Keratinocyte (primary cell): ENCODE data around the gene TEAD4. TPM values are rescaled to one million over a fixed set of nuclear protein-coding genes. Genes with fewer than 3 reads are reported as not detected.
A peak's percentile ranks its signal among the peaks of the same experiment; 100 is the strongest.

ENCODE experiments used
- DNase-seq: peaks from one replicate; pipeline ENCODE4 v3.0.0-alpha.2; 2011; ENCODE audit warnings: low read depth, missing footprints, low spot score
- FAIRE-seq: peaks from 2 replicates; lab custom pipeline; 2011; peaks lifted over from hg19 to GRCh38; lab: Jason Lieb, UNC
- H2AFZ ChIP-seq: 2 replicates; pipeline ENCODE4 v1.6.0; 2012; ENCODE audit warnings: low read length, control low read depth, inconsistent platforms; ENCODE audit not compliant: control insufficient read depth
- H3K27ac ChIP-seq: 2 replicates; pipeline ENCODE4 v1.5.1; 2011; ENCODE audit warnings: low read length; ENCODE audit not compliant: control insufficient read depth, insufficient read depth
- H3K27me3 ChIP-seq: 3 replicates; pipeline ENCODE4 v1.6.0; 2011; ENCODE audit warnings: low read length; ENCODE audit not compliant: control insufficient read depth, insufficient read depth; ENCODE audit errors: extremely low read depth
- H3K36me3 ChIP-seq, 2 experiments: 2 replicates in 1 of 2; 3 replicates in 1 of 2; pipeline ENCODE4 v1.5.1; 2011; ENCODE audit warnings: low read length in 2 of 2, mild to moderate bottlenecking in 1 of 2; ENCODE audit not compliant: control insufficient read depth in 2 of 2, insufficient read depth in 2 of 2; ENCODE audit errors: extremely low read depth in 1 of 2
- H3K4me1 ChIP-seq: 3 replicates; pipeline ENCODE4 v1.5.1; 2011; ENCODE audit warnings: low read length; ENCODE audit not compliant: control insufficient read depth, insufficient read depth; ENCODE audit errors: extremely low read depth
- H3K4me2 ChIP-seq: 3 replicates; pipeline ENCODE4 v1.6.0; 2011; ENCODE audit warnings: low read depth, low read length; ENCODE audit not compliant: control insufficient read depth, insufficient read depth; ENCODE audit errors: extremely low read depth
- H3K4me3 ChIP-seq, 3 experiments: fragments of 200-600 bp in 1 of 3; sonication (generic) in 1 of 3; 2 replicates in 2 of 3; 3 replicates in 1 of 3; pipeline ENCODE4 v1.5.1; 2011 to 2016; ENCODE audit warnings: low read length in 3 of 3, mild to moderate bottlenecking in 3 of 3, control low read depth in 2 of 3, inconsistent platforms in 1 of 3, low read depth in 1 of 3, mixed read lengths in 1 of 3, mixed run types in 1 of 3, moderate library complexity in 1 of 3; ENCODE audit not compliant: control insufficient read depth in 2 of 3, insufficient read depth in 2 of 3; ENCODE audit errors: extremely low read depth in 1 of 3
- H3K79me2 ChIP-seq: 2 replicates; pipeline ENCODE4 v1.6.0; 2012; ENCODE audit warnings: low read length; ENCODE audit not compliant: control insufficient read depth, insufficient read depth
- H3K9ac ChIP-seq: 3 replicates; pipeline ENCODE4 v1.6.0; 2011; ENCODE audit warnings: low read length; ENCODE audit not compliant: control insufficient read depth, insufficient read depth; ENCODE audit errors: extremely low read depth
- H3K9me1 ChIP-seq: 3 replicates; pipeline ENCODE4 v1.6.0; 2011; ENCODE audit warnings: low read length; ENCODE audit not compliant: control insufficient read depth, insufficient read depth; ENCODE audit errors: extremely low read depth
- H3K9me3 ChIP-seq: 2 replicates; pipeline ENCODE4 v1.5.1; 2012; ENCODE audit warnings: low read depth, low read length; ENCODE audit not compliant: control insufficient read depth
- H4K20me1 ChIP-seq: 3 replicates; pipeline ENCODE4 v1.6.0; 2011; ENCODE audit warnings: low read length; ENCODE audit not compliant: control insufficient read depth, insufficient read depth; ENCODE audit errors: extremely low read depth
- EZH2 ChIP-seq: IDR thresholded peaks from one replicate; pipeline ENCODE4 v1.6.1; 2012; ENCODE audit warnings: inconsistent platforms, mild to moderate bottlenecking, low read length, moderate library complexity
- dilution Hi-C: fragments of 300-500 bp; cut with MboI; formaldehyde crosslinking; loops from one replicate; pipeline ENCODE4 v1.7.0; 2020; ENCODE audit warnings: low sequenced_read_pairs; ENCODE audit not compliant: extremely low pct_ligation_motif_present
- polyA plus RNA-seq, 5 experiments: library from polyadenylated mRNA; depleted of rRNA in 3 of 5; stranded (reverse) in 3 of 5; stranded (forward) in 1 of 5; unstranded in 1 of 5; fragments of >200 nt; gene quantifications; 1 replicate in 1 of 5; 2 replicates in 3 of 5; 3 replicates in 1 of 5; pipeline versions ENCODE4 v1.2.1 to v1.2.3, GENCODE V29; 2011 to 2012; ENCODE audit warnings: missing spikeins in 2 of 5, low read depth in 1 of 5, low replicate concordance in 1 of 5
- TF ChIP-seq, protein P1 (sequence below), 3 experiments: IDR thresholded peaks in 1 of 3; conservative IDR thresholded peaks in 1 of 3; optimal IDR thresholded peaks in 1 of 3; 2 replicates in 2 of 3; 3 replicates in 1 of 3; pipeline versions ENCODE3 to v1.5.1; 2011; ENCODE audit warnings: low read length in 3 of 3, mild to moderate bottlenecking in 3 of 3, moderate library complexity in 2 of 3, control low read depth in 1 of 3, inconsistent platforms in 1 of 3; ENCODE audit not compliant: insufficient read depth in 2 of 3; ENCODE audit errors: extremely low read depth in 1 of 3

The TEAD4 gene
- polyA plus RNA-seq, 1 donor (not counting 4 experiments of a cell fraction or from before 2014, with no cell fraction given) = 8.1 TPM

DNA sequence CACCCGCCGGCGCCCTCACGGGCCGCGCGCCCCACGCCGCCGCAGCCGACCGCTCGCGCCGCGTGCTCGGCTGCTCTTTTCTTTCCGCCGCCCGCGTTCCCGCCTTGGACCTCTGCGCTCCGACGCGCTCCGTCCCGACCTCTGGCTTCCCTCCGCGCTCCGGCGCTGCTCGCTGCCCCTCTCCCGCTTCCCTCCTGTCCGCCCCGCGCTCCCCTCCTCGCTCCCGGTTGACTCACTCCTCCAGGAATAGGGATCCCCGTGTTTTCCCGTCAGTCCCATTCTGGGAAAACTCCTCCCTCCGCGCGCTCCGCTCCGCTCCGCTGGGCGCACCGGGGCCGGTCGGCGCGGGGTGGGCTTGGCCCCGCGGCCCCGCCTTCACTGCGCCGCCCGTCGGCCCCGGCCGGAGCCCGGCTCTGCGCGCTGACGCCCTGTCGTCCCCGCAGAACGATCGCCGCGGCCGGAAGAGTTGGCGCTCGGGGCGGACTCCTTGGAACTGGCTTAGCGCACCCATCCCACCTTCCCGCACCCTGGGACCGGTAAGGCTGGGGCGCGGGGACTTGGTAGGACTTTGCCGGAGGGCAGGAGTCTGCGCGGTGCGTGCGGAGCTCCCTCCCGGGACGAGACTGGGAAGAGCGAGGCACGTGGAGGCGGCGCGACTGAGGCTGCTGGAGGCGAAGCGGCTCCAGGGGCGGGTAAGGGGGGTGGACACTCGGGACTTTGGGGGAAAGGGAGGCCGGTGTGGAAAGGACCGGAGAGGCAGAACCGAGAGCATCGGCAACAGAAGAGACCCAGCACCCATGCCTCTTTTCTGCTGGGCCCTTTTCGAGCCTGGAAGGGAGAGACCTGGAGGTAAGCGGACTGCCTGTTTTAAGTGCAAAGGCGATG is 550 bp downstream of the TEAD4 start:
- dilution Hi-C loops = no loop called here
- peak overlapping the region; percentile 83 for H2AFZ ChIP-seq
- FAIRE-seq = no peak

DNA sequence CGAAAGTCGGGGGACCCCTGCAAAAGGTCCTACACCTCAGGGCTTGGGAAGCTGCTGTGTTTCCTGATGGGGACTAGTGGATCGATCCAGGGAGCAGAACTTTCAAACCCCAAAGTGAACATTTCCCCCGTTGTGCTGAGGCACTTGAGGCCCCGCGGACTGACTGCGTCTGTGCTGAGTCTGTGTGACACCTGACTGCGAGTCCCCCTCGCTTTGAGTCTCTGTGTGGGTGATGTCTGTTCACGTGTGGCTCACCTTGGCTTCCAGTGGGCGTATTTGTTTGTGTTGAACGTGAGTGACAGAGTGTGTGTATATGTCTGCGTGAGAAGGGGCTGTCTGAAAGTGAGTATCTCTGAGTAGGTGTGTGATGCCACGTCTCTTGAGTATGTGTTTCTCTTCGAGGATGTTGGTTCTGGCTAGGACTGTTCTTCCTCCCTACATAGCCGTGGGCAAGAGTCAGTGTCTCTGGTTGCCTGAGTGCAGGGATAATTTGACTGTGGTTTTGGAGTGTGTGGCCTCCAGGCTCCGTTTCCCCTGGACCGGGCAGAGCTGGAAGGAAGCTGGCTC is 1.3 kb downstream of the TEAD4 start:
- H3K27ac ChIP-seq = peak overlapping the region; percentile 52

More for the DNA sequence above, 550 bp downstream of the TEAD4 start:
- TF ChIP-seq, protein P1, sequence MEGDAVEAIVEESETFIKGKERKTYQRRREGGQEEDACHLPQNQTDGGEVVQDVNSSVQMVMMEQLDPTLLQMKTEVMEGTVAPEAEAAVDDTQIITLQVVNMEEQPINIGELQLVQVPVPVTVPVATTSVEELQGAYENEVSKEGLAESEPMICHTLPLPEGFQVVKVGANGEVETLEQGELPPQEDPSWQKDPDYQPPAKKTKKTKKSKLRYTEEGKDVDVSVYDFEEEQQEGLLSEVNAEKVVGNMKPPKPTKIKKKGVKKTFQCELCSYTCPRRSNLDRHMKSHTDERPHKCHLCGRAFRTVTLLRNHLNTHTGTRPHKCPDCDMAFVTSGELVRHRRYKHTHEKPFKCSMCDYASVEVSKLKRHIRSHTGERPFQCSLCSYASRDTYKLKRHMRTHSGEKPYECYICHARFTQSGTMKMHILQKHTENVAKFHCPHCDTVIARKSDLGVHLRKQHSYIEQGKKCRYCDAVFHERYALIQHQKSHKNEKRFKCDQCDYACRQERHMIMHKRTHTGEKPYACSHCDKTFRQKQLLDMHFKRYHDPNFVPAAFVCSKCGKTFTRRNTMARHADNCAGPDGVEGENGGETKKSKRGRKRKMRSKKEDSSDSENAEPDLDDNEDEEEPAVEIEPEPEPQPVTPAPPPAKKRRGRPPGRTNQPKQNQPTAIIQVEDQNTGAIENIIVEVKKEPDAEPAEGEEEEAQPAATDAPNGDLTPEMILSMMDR (optimal IDR thresholded peaks at IDR 0.05 in 1 of 3, IDR thresholded peaks at IDR 0.05 in 1 of 3, conservative IDR thresholded peaks at IDR 0.05 in 1 of 3; ENCODE audit: extremely low read depth in 1 of 3, insufficient read depth in 2 of 3, low read length in 3 of 3) = no peak
- no peak for TF ChIP-seq EZH2
- Histone ChIP-seq H3K79me2 (peaks cover 19% of the 10 kb centered on the region), H3K36me3 (peaks cover 0 to 1% of the 10 kb centered on the region in 2 experiments), H3K9me1 (no peaks in the 10 kb centered on the region), H3K4me3 (peak overlapping the region; percentile 53 to 78 (median 76)), H3K27ac (peak overlapping the region; percentile 52), H4K20me1 (no peaks in the 10 kb centered on the region), H3K9me3 (no peaks in the 10 kb centered on the region), H3K27me3 (no peaks in the 10 kb centered on the region), H3K4me1 (peaks cover 24% of the 10 kb centered on the region), H3K4me2 (peak overlapping the region; percentile 98), H3K9ac (peak overlapping the region; percentile 74)
- no peak for DNase-seq

More for the DNA sequence above, 1.3 kb downstream of the TEAD4 start:
- Histone ChIP-seq H2AFZ (peak overlapping the region; percentile 80), H3K36me3 (peaks cover 0 to 4% of the 10 kb centered on the region in 2 experiments), H3K4me1 (peaks cover 24% of the 10 kb centered on the region), H3K4me2 (peak overlapping the region; percentile 98), H3K27me3 (no peaks in the 10 kb centered on the region), H3K9me3 (no peaks in the 10 kb centered on the region), H3K79me2 (peaks cover 21% of the 10 kb centered on the region), H3K9me1 (no peaks in the 10 kb centered on the region), H3K9ac (peak overlapping the region; percentile 74), H4K20me1 (no peaks in the 10 kb centered on the region), H3K4me3 (peak overlapping the region; percentile 53 to 78 (median 76))
- no peak for TF ChIP-seq EZH2
- TF ChIP-seq, protein P1 (optimal IDR thresholded peaks at IDR 0.05 in 1 of 3, IDR thresholded peaks at IDR 0.05 in 1 of 3, conservative IDR thresholded peaks at IDR 0.05 in 1 of 3; ENCODE audit: extremely low read depth in 1 of 3, insufficient read depth in 2 of 3, low read length in 3 of 3) = no peak
- dilution Hi-C loops = no loop called here
- no peak for DNase-seq
- FAIRE-seq = no peak
